ENCODE results near the gene CD209. TPM values are rescaled to one million over a fixed set of nuclear protein-coding genes. Genes with fewer than 3 reads are reported as not detected.

CD209 gene
- total RNA-seq, 1 experiment from 2014 or later: not detected

DNA sequence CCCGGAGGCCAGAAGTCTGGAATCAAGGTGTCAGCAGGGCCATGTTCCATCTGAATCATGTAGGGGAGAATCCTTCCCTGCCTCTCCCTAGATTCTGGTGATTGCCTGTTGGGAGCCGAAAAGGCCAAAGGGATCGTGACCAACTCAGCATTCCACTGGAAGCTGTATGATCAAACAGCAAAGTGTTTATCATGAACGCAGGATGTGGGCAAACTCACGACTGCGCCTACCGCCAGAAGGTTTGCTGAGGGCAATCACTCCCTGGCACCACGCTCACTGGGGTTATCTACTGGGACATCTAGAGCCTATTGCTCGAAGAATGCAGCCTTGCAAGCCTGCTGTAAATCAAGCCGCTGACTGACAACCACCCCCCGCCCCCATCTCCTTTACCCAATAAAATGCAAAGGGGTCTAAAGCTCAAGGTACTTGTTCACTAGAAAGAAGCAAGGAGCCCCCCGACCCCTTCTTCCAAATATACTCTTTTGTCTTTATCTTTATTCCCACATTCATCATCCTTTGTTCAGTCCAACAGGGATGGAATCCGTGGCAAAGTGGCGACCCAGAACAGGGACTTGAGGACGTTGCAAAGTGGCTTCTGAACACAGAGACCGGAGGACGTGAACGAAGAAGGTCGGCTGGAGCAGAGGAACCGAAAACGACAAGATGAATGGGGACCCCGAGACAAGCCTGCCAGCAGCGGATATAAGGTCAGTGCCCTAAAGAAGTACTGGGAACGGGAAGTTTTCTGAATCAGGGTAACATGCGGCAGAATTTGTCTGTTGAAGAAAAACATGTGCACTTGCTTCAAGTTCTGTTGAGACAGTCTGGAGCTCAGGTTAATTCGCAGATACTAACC is 32.5 kb upstream of the CD209 start:
- H3K9ac ChIP-seq (ENCODE audit: low read length): no peak overlapping the region
- H3K9me2 ChIP-seq (replicated peaks; ENCODE audit: low read length): no peaks in the 10 kb centered on the region
- peaks cover 10% of the 10 kb centered on the region for H3K4me1 ChIP-seq (ENCODE audit: insufficient read depth, low read length)
- H4K20me1 ChIP-seq (ENCODE audit: low read length): no peaks in the 10 kb centered on the region
- no peaks in the 10 kb centered on the region for H3K36me3 ChIP-seq (ENCODE audit: low read depth, low read length)
- no peak for TF ChIP-seq EZH2phosphoT487 (IDR thresholded peaks at IDR 0.05; ENCODE audit: borderline replicate concordance, low read length)
- TF ChIP-seq, protein P1, sequence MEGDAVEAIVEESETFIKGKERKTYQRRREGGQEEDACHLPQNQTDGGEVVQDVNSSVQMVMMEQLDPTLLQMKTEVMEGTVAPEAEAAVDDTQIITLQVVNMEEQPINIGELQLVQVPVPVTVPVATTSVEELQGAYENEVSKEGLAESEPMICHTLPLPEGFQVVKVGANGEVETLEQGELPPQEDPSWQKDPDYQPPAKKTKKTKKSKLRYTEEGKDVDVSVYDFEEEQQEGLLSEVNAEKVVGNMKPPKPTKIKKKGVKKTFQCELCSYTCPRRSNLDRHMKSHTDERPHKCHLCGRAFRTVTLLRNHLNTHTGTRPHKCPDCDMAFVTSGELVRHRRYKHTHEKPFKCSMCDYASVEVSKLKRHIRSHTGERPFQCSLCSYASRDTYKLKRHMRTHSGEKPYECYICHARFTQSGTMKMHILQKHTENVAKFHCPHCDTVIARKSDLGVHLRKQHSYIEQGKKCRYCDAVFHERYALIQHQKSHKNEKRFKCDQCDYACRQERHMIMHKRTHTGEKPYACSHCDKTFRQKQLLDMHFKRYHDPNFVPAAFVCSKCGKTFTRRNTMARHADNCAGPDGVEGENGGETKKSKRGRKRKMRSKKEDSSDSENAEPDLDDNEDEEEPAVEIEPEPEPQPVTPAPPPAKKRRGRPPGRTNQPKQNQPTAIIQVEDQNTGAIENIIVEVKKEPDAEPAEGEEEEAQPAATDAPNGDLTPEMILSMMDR (conservative IDR thresholded peaks at IDR 0.05; ENCODE audit: low read depth, low read length): no peak
- TF ChIP-seq EZH2 (IDR thresholded peaks at IDR 0.05; ENCODE audit: low read length, unreplicated experiment): no peak
- no peak for DNase-seq
- CTCF ChIA-PET: interaction anchor here (0.6 kb wide), 1 partner anchor 20 kb away, joined by 4 read pairs; no protein-coding TSS in a partner anchor
- no peak overlapping the region for H3K4me3 ChIP-seq (ENCODE audit: low read length)
- peaks cover 46% of the 10 kb centered on the region for H3K27me3 ChIP-seq (ENCODE audit: low read length)
- no TSS peak for BruUV-seq (replicated peaks)
- POLR2A ChIA-PET (ENCODE audit: unreplicated experiment): interaction anchor here (0.6 kb wide), 1 partner anchor 151 kb away, joined by 3 read pairs; no protein-coding TSS in a partner anchor
- H3F3A ChIP-seq (ENCODE audit: low read length, unreplicated experiment): peaks cover 3% of the 10 kb centered on the region
- no peaks in the 10 kb centered on the region for H3K9me3 ChIP-seq (ENCODE audit: low read length)
- H3K4me2 ChIP-seq (ENCODE audit: low read length): no peak overlapping the region
- H2AFZ ChIP-seq (ENCODE audit: low read length): no peak overlapping the region
- no peak overlapping the region for H3K27ac ChIP-seq (ENCODE audit: low read length)
- ATAC-seq: no peak
- intact Hi-C loops (cut with micrococcal nuclease): no loop called here
- no peaks in the 10 kb centered on the region for H3K79me2 ChIP-seq (ENCODE audit: low read length)

DNA sequence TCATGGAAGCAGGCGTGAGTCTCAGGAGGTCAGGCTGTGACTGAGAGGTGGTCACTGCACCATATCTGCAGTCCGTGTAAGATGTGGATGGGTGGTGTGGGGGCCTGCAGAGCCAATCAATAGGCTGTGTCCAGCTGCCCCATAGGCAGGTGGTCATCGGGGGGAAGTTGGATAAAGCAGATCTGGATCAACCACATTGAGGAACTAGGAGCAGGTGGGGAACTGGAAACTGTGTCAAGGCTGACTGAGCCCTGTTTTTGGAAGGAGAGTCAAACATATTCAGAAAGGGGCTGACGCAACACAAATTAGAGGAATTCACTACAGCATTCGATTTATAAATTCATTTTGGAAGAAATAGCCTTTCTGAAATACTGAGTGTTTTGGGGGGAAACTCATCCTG is 30.7 kb upstream of the CD209 start:
- H4K20me1 ChIP-seq (ENCODE audit: low read length): no peaks in the 10 kb centered on the region
- no peaks in the 10 kb centered on the region; the same call in 1 of the 2 replicates for H3K4me1 ChIP-seq (ENCODE audit: insufficient read depth, low read length)
- H3K9me2 ChIP-seq (replicated peaks; ENCODE audit: low read length): no peaks in the 10 kb centered on the region
- H3K4me2 ChIP-seq (ENCODE audit: low read length): no peak overlapping the region
- POLR2A ChIA-PET (ENCODE audit: unreplicated experiment): no interaction called here
- H3K27ac ChIP-seq (ENCODE audit: low read length): no peak overlapping the region
- DNase-seq (no peak), ATAC-seq (no peak)
- CTCF ChIA-PET: interaction anchor here (0.7 kb wide), 2 partner anchors 129 to 145 kb away, joined by 8 to 9 read pairs; no protein-coding TSS in a partner anchor
- H3K4me3 ChIP-seq (ENCODE audit: low read length): no peak overlapping the region
- no TSS peak for BruUV-seq (replicated peaks)
- peaks cover 3% of the 10 kb centered on the region for H3F3A ChIP-seq (ENCODE audit: low read length, unreplicated experiment)
- intact Hi-C loops (cut with micrococcal nuclease): no loop called here
- H2AFZ ChIP-seq (ENCODE audit: low read length): peak overlapping the region; percentile 12; the same call in 1 of the 2 replicates
- H3K27me3 ChIP-seq (ENCODE audit: low read length): peaks cover 46% of the 10 kb centered on the region
- no peaks in the 10 kb centered on the region for H3K79me2 ChIP-seq (ENCODE audit: low read length)
- TF ChIP-seq, protein P1 (conservative IDR thresholded peaks at IDR 0.05; ENCODE audit: low read depth, low read length): no peak
- TF ChIP-seq EZH2 (IDR thresholded peaks at IDR 0.05; ENCODE audit: low read length, unreplicated experiment) (no peak), EZH2phosphoT487 (IDR thresholded peaks at IDR 0.05; ENCODE audit: borderline replicate concordance, low read length) (no peak)
- H3K9me3 ChIP-seq (ENCODE audit: low read length): no peaks in the 10 kb centered on the region
- H3K9ac ChIP-seq (ENCODE audit: low read length): no peak overlapping the region
- H3K36me3 ChIP-seq (ENCODE audit: low read depth, low read length): no peaks in the 10 kb centered on the region

DNA sequence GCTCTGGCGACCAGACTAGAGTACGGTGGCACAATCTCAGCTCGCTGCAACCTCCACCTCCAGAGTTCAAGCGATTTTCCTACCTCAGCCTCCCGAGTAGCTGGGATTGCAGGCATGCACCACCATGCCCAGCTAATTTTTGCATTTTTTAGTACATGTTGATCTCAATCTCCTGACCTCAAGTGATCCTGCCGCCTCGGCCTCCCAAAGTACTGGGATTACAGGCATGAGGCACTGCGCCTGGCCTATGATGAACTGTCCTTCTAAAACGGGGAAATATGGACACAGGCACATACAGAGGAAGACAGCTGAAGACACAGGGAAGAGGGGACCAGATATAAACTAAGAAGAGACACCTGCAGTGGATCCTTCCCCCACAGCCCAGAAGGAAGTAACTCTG is 28.4 kb upstream of the CD209 start:
- intact Hi-C loops (cut with micrococcal nuclease): no loop called here
- H3K9me3 ChIP-seq (ENCODE audit: low read length): no peaks in the 10 kb centered on the region
- no peak overlapping the region for H3K9ac ChIP-seq (ENCODE audit: low read length)
- no TSS peak for BruUV-seq (replicated peaks)
- H3K36me3 ChIP-seq (ENCODE audit: low read depth, low read length): no peaks in the 10 kb centered on the region
- ChIA-PET CTCF (no interaction called here), POLR2A (ENCODE audit: unreplicated experiment) (no interaction called here)
- DNase-seq (no peak), ATAC-seq (no peak)
- H3K4me3 ChIP-seq (ENCODE audit: low read length): no peak overlapping the region
- no peaks in the 10 kb centered on the region for H3K79me2 ChIP-seq (ENCODE audit: low read length)
- H3F3A ChIP-seq (ENCODE audit: low read length, unreplicated experiment): peaks cover 3% of the 10 kb centered on the region
- no peak overlapping the region for H3K4me2 ChIP-seq (ENCODE audit: low read length)
- TF ChIP-seq EZH2phosphoT487 (IDR thresholded peaks at IDR 0.05; ENCODE audit: borderline replicate concordance, low read length): no peak
- TF ChIP-seq EZH2 (IDR thresholded peaks at IDR 0.05; ENCODE audit: low read length, unreplicated experiment): no peak
- TF ChIP-seq, protein P1 (conservative IDR thresholded peaks at IDR 0.05; ENCODE audit: low read depth, low read length): no peak
- no peak overlapping the region for H3K27ac ChIP-seq (ENCODE audit: low read length)
- H3K9me2 ChIP-seq (replicated peaks; ENCODE audit: low read length): no peaks in the 10 kb centered on the region
- H2AFZ ChIP-seq (ENCODE audit: low read length): no peak overlapping the region
- H3K27me3 ChIP-seq (ENCODE audit: low read length): peaks cover 44% of the 10 kb centered on the region
- no peaks in the 10 kb centered on the region for H3K4me1 ChIP-seq (ENCODE audit: insufficient read depth, low read length)
- no peaks in the 10 kb centered on the region for H4K20me1 ChIP-seq (ENCODE audit: low read length)
